Esophagus muscularis mucosa (tissue), 4 donors: ENCODE measurements around the gene DYNC1I1. TPM values are rescaled to one million over a fixed set of nuclear protein-coding genes. Genes with fewer than 3 reads are reported as not detected.

Source experiments
- DNase-seq: peaks from one replicate; pipeline ENCODE4 v3.0.0-alpha.2; 2017; ENCODE audit errors: extremely low spot score
- H3K27ac ChIP-seq, 4 donors: fragments of 200-600 bp; sonication (generic); replicated peaks in 1 of 4; 1 replicate in 3 of 4; 2 replicates in 1 of 4; pipeline ENCODE4 v1.5.1; 2016 to 2019; ENCODE audit warnings: mild to moderate bottlenecking in 1 of 4
- H3K27me3 ChIP-seq, 4 donors: fragments of 200-600 bp; sonication (generic); one replicate each; pipeline versions ENCODE4 v1.5.1 to v1.6.0; 2016 to 2019
- H3K36me3 ChIP-seq, 4 donors: fragments of 200-600 bp; sonication (generic); one replicate each; pipeline ENCODE4 v1.5.1; 2016 to 2019
- H3K4me1 ChIP-seq, 4 donors: fragments of 200-600 bp; sonication (generic); one replicate each; pipeline ENCODE4 v1.5.1; 2016 to 2019
- H3K4me3 ChIP-seq, 4 donors: fragments of 200-600 bp; sonication (generic); 1 replicate in 2 of 4; 2 replicates in 2 of 4; pipeline ENCODE4 v1.5.1; 2016 to 2019; ENCODE audit warnings: mild to moderate bottlenecking in 4 of 4, moderate library complexity in 1 of 4
- H3K9me3 ChIP-seq, 4 donors: fragments of 200-600 bp; sonication (generic); 1 replicate in 3 of 4; 2 replicates in 1 of 4; pipeline ENCODE4 v1.5.1; 2016 to 2019
- CTCF ChIP-seq, 3 experiments: fragments of 200-600 bp in 2 of 3; fragments of 450-650 bp in 1 of 3; sonication (generic) in 2 of 3; IDR thresholded peaks; one replicate each; pipeline ENCODE4 v1.5.1; 2017 to 2019; ENCODE audit warnings: antibody characterized with exemption in 3 of 3, mild to moderate bottlenecking in 2 of 3, moderate library complexity in 1 of 3
- EP300 ChIP-seq: sonication (generic); formaldehyde crosslinking; IDR thresholded peaks from one replicate; pipeline ENCODE4 v1.6.1; 2017; ENCODE audit warnings: antibody characterized with exemption
- POLR2A ChIP-seq: fragments of 450-650 bp; IDR thresholded peaks from one replicate; pipeline ENCODE4 v1.6.1; 2017; ENCODE audit warnings: antibody characterized with exemption, moderate library complexity, mild to moderate bottlenecking, low read depth
- POLR2AphosphoS5 ChIP-seq, 2 donors: sonication (generic); formaldehyde crosslinking; IDR thresholded peaks; one replicate each; pipeline ENCODE4 v1.6.1; 2017; ENCODE audit warnings: antibody characterized with exemption in 2 of 2
- WGBS: methylation state at CpG from one replicate; pipeline ENCODE4 v1.1.5; 2018; 5-methylcytosine and 5-hydroxymethylcytosine counted together
- intact Hi-C: fragments of 100-400 bp; cut with DNase I; formaldehyde crosslinking; loops from one replicate; pipeline ENCODE4 v1.15.1; 2023
- total RNA-seq, 4 donors: library from RNA; depleted of rRNA; stranded (reverse); fragments of >200 nt; gene quantifications; one replicate each; pipeline versions ENCODE4 v1.1.0 to v1.2.1, GENCODE V29; 2016

The DYNC1I1 gene
- total RNA-seq, 4 donors from 2014 or later: 8.7 to 16.4 (median 12.3) TPM

- no peaks in the 10 kb centered on the region for H3K4me1 ChIP-seq
- intact Hi-C loops: no loop called here
- TF ChIP-seq POLR2A: no peak
- TF ChIP-seq POLR2AphosphoS5 (IDR thresholded peaks at IDR 0.05): no peak
- TF ChIP-seq EP300: no peak
- no peak for TF ChIP-seq CTCF (IDR thresholded peaks at IDR 0.05)
- no peak overlapping the region for H3K4me3 ChIP-seq
- H3K27me3 ChIP-seq: peaks cover 0 to 7% (median 0%) of the 10 kb centered on the region in 4 donors
- WGBS: 33% methylated on average over 1 of the region's 3 CpGs
- H3K9me3 ChIP-seq: no peaks in the 10 kb centered on the region
- no peak overlapping the region for H3K27ac ChIP-seq
- H3K36me3 ChIP-seq: no peaks in the 10 kb centered on the region
- DNase-seq: no peak
Observed at GRCh38 chr7:95736635-95737034, 35.7 kb upstream of the DYNC1I1 start.

GRCh38 chr7:95737828-95738505, 34.4 kb upstream of the DYNC1I1 start:
- H3K4me1 ChIP-seq: no peaks in the 10 kb centered on the region
- no peaks in the 10 kb centered on the region for H3K9me3 ChIP-seq
- 69% methylated on average over 2 of the region's 3 CpGs for WGBS
- TF ChIP-seq POLR2A (no peak), CTCF (IDR thresholded peaks at IDR 0.05) (no peak), POLR2AphosphoS5 (IDR thresholded peaks at IDR 0.05) (no peak), EP300 (no peak)
- H3K4me3 ChIP-seq: no peak overlapping the region
- no peak overlapping the region for H3K27ac ChIP-seq
- intact Hi-C loops: no loop called here
- no peaks in the 10 kb centered on the region for H3K36me3 ChIP-seq
- DNase-seq: no peak
- peaks cover 0 to 7% (median 0%) of the 10 kb centered on the region in 4 donors for H3K27me3 ChIP-seq

- Histone ChIP-seq H3K4me3 (no peak overlapping the region), H3K27me3 (no peaks in the 10 kb centered on the region), H3K36me3 (no peaks in the 10 kb centered on the region), H3K27ac (no peak overlapping the region), H3K9me3 (no peaks in the 10 kb centered on the region), H3K4me1 (no peaks in the 10 kb centered on the region)
- TF ChIP-seq POLR2AphosphoS5 (IDR thresholded peaks at IDR 0.05) (no peak), POLR2A (no peak), CTCF (IDR thresholded peaks at IDR 0.05) (no peak), EP300 (no peak)
- 48% methylated on average over 3 of the region's 3 CpGs for WGBS
- DNase-seq: no peak
- intact Hi-C loops: no loop called here
Observed at GRCh38 chr7:95749044-95749443, 23.3 kb upstream of the DYNC1I1 start.

GRCh38 chr7:95749515-95749914, 22.8 kb upstream of the DYNC1I1 start:
- TF ChIP-seq EP300 (no peak), POLR2A (no peak), POLR2AphosphoS5 (IDR thresholded peaks at IDR 0.05) (no peak), CTCF (IDR thresholded peaks at IDR 0.05) (no peak)

GRCh38 chr7:95753440-95753839, 18.9 kb upstream of the DYNC1I1 start:
- H3K4me3 ChIP-seq: no peak overlapping the region
- TF ChIP-seq POLR2AphosphoS5 (IDR thresholded peaks at IDR 0.05) (no peak), CTCF (IDR thresholded peaks at IDR 0.05) (no peak), EP300 (no peak), POLR2A (no peak)
- intact Hi-C loops: no loop called here

More at GRCh38 chr7:95749515-95749914, 22.8 kb upstream of the DYNC1I1 start:
- H3K27ac ChIP-seq: no peak overlapping the region
- intact Hi-C loops: no loop called here
- no peak overlapping the region for H3K4me3 ChIP-seq
- H3K36me3 ChIP-seq: no peaks in the 10 kb centered on the region
- no peak for DNase-seq
- H3K4me1 ChIP-seq: no peaks in the 10 kb centered on the region
- H3K27me3 ChIP-seq: no peaks in the 10 kb centered on the region
- H3K9me3 ChIP-seq: no peaks in the 10 kb centered on the region

More at GRCh38 chr7:95753440-95753839, 18.9 kb upstream of the DYNC1I1 start:
- H3K9me3 ChIP-seq: no peaks in the 10 kb centered on the region
- no peaks in the 10 kb centered on the region for H3K4me1 ChIP-seq
- no peak for DNase-seq
- H3K27ac ChIP-seq: no peak overlapping the region
- H3K36me3 ChIP-seq: no peaks in the 10 kb centered on the region
- peaks cover 0 to 9% (median 0%) of the 10 kb centered on the region in 4 donors for H3K27me3 ChIP-seq
